GM12873 (cell line): ENCODE data around the gene GALNT2.

ENCODE experiments used
- TF ChIP-seq, protein P1 (sequence below): IDR thresholded peaks from 2 replicates; pipeline ENCODE4 v1.5.1; 2012; ENCODE audit warnings: low read depth, mild to moderate bottlenecking, moderate library complexity, low read length, control low read depth; ENCODE audit not compliant: insufficient read depth; ENCODE audit errors: missing control alignments

GALNT2 gene

DNA sequence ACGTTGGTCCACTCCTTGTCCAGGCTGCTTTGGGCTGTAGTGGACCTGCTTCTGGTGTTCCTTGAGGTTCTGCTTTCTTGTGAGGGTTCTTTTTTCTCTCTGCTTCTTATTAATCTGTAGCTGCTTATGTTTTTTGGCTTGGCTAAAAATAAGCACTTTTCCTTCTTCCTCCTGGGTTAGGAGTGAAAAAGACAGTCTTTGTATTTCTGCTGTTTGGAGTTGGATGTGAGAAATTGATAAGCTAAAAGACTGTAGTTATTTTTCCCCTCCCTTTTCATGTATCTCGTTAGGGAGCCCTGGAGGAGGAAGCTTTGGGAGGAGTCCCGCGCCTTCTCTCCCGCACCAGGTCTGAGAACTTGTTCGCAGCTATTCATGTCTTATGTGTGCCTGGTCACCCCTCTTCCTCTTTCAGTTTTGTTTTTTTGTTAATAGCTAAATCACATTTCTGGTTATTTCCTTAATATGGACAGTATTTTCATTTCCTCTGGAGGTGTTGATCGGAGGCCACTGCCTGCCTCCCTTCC, 79.0 kb downstream of the GALNT2 start:
- TF ChIP-seq, protein P1, sequence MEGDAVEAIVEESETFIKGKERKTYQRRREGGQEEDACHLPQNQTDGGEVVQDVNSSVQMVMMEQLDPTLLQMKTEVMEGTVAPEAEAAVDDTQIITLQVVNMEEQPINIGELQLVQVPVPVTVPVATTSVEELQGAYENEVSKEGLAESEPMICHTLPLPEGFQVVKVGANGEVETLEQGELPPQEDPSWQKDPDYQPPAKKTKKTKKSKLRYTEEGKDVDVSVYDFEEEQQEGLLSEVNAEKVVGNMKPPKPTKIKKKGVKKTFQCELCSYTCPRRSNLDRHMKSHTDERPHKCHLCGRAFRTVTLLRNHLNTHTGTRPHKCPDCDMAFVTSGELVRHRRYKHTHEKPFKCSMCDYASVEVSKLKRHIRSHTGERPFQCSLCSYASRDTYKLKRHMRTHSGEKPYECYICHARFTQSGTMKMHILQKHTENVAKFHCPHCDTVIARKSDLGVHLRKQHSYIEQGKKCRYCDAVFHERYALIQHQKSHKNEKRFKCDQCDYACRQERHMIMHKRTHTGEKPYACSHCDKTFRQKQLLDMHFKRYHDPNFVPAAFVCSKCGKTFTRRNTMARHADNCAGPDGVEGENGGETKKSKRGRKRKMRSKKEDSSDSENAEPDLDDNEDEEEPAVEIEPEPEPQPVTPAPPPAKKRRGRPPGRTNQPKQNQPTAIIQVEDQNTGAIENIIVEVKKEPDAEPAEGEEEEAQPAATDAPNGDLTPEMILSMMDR = no peak

GRCh38 chr1:230146709-230147108, 79.7 kb downstream of the GALNT2 start:
- TF ChIP-seq, protein P1 = no peak

DNA sequence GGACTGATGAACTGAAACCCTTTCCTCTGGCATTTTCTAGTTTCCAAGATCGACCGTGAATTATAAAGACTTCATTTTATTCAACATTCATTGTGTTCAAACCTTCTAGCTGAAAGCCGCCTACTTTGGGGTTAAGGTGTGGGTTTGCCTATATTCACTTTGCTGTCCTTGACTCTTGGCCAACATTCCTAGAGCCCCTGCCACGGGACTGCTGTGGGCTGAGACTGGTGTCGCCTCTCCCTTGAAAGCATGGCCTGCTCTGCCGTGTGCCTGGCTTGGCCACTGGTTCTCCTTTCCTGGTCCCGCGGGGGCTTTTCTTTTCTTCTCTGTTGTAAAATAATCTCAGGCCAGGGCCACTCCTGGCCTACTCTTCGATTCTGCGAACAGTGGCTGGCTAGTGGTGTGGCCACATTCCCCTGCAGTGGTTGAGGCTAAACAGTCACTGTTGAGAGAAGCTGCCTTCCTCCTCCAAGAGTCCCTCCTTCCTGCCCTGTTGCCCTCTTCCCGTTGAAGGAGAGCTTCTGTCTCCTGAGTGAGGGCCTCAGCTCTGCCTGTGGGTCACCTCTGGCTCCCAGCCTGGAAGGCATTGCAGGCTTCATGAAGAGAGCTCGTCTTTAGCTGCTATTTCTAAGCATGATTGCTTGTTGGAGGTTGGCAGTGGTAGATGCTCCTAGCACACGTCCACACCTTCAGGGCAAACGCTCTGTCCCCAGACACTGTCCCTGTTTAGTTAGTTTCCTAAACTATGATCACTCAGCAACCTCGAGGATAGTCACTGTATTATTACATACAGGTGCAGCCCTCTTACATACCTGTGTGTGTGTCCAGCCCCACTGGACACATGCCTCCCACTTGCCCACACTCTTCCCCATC, 80.5 kb downstream of the GALNT2 start:
- TF ChIP-seq, protein P1 = no peak

DNA sequence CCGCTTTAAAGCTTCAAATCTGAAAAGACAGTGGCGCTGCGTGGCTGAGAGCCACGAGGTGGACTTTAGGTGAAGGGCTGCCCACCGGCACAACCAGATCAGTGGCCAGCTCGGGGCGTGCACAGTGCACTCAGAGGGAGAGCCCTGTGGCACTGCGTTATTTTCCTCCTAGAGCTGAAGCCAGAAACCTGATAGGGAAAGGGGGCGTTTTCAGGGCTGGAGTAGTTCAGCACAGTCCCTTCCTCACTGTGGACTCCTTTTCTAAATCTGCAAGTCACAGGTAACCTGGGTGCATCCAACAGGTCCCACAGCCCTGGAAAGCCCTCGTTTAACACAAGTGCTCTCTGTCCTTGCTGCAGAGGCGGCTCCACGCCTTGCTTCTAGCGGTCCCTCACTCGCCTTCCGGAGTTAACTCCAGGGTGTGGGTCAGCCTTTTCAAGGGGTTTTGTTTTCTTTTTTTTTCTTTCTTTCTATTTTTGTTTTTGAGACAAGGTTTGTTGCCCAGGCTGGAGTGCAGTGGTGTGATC, 81.2 kb downstream of the GALNT2 start:
- TF ChIP-seq, protein P1 = no peak

DNA sequence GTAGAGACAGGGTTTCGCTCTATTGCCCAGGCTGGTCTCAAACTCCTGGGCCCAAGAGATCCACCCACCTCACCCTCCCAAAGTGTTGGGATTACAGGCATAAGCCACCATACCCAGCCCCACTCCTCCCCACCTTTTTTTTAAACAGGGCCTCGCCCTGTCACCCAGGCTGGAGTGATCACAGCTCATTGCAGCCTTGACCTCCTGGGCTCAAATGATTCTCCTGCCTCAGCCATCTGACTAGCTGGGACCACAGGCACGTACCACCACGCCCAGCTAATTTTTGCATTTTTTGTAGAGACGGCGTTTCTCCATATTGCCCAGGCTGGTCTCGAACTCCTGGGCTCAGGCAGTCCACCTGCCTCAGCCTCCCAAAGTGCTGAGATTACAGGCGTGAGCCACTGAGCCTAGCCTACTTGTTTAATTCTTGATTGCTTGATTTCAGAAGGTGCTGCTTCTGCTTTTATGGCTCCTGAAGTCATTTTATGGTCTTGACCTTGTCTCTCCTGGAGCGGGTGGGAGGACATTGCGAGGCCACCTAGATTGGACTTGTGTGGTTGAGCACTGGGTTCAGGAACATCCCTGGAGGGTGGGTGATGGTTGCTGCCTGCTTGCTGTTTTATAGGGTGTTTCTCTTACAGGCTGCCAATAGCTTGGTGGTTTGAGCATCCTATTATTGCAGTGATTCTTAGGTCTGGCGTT, 81.9 kb downstream of the GALNT2 start:
- TF ChIP-seq, protein P1 = no peak

- TF ChIP-seq, protein P1 = peak; percentile 18
Observed at GRCh38 chr1:230149751-230150584, 82.9 kb downstream of the GALNT2 start.
